SHP77 treated with DMSO at 0.1 percent for 48 hours (cell line): ENCODE data around the gene NRXN3.

ENCODE experiments used
- DNase-seq: peaks from one replicate; lab custom pipeline; 2025; lab: John Stamatoyannopoulos, UW

Gene NRXN3

GRCh38 chr14:79543348-79543747, 1373.2 kb downstream of the NRXN3 start:
- DNase-seq, result no peak

- DNase-seq, result no peak
Measured at GRCh38 chr14:79543967-79544697, 1374.0 kb downstream of the NRXN3 start.

DNA sequence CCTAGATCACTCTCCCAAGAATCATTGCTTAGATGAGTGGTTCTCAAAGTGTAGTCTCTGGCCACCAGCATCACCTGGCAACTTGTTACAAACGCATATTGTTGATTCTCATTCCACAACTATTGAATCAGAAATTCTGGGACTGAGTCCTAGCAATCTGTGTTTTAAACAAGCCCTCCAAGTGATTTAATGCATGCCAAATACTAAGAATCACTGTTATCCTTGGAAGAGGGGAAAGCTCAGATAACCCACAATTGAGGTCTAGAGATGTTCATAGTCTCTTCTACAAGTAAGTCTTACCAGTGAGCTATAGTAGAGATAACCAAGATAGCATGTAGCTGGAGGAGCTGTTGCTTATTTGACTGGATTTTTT, 1374.5 kb downstream of the NRXN3 start:
- no peak for DNase-seq

- no peak for DNase-seq
Measured at GRCh38 chr14:79548836-79549235, 1378.7 kb downstream of the NRXN3 start.

GRCh38 chr14:79549515-79549914, 1379.3 kb downstream of the NRXN3 start:
- no peak for DNase-seq

DNA sequence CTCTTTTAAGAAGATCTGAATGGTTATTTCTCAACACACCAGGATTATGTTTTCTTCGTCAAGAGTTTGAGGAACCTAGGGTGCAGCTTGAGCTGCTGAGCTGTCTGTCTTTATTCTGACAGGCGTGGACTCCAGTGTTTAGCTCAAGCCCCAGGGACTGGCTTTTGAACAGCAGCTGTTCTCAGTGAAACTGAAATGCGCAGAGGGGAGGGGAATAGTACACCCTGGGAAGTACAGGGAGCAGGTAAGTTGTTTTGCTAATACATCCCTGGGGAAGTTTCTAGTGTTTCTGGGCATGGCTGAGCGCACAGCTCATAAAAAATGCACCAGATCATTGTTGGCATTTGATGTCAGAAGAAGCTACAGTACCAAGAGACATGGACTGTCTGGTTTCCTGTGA, 1381.3 kb downstream of the NRXN3 start:
- no peak for DNase-seq

DNA sequence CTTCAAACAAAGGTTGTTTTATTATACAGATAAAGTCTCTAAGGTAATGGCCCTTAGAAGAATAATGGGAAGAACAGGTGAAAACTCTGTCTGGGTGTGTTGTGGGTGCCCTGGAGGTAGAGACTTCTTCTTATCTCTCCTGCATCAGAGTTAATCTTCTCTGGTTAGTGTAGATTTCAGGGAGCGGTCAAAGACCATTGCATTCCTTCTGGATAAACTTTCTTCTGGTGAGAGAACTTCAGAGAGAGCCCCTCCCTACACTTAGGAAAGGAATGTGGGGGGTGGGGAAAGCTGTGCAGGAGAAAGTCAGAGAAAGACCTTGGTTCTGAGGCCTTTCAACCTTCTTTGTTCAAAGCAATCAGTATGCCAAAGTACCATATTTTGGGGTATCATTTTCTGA, 1382.6 kb downstream of the NRXN3 start:
- no peak for DNase-seq

GRCh38 chr14:79554816-79555215, 1384.6 kb downstream of the NRXN3 start:
- no peak for DNase-seq

GRCh38 chr14:79555429-79555828, 1385.3 kb downstream of the NRXN3 start:
- DNase-seq, result no peak

- no peak for DNase-seq
Measured at GRCh38 chr14:79557309-79557708, 1387.1 kb downstream of the NRXN3 start.

DNA sequence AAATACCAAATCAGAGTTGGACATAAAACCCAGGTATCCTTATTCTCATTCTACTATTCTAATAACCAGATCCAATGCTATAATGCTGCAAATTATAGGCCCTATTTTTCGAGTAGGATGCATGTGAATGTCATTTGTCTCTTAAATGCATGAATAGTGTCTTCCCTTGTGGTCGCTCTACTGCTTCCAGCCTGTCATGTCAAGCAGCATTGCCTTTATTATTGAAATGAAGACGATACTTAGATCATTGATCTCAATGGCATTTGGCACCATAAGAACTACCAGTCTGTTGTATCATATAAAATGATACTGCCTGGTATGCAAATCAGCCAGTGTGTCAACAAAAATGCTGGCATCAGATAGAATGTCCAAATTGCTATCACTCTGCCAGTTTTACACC, 1392.0 kb downstream of the NRXN3 start:
- DNase-seq, result no peak

DNA sequence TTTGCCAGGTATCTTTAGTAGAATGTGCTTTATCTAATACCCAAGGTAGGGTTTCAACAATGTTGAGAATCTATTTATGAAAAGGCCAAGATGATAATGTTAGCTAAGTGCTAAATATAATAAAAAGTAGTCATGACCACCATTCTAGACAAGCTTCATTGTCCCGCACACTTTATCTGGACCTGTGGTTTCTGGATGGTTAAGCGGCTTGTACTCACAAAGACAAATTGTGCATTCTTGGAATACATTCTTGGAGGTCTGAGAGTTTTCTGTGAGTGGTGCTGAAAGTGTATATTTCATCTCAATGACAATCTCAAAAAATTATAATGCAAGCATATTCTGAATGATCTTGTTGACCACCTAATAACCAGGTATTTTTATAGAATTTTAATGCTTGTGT, 1394.2 kb downstream of the NRXN3 start:
- no peak for DNase-seq

DNA sequence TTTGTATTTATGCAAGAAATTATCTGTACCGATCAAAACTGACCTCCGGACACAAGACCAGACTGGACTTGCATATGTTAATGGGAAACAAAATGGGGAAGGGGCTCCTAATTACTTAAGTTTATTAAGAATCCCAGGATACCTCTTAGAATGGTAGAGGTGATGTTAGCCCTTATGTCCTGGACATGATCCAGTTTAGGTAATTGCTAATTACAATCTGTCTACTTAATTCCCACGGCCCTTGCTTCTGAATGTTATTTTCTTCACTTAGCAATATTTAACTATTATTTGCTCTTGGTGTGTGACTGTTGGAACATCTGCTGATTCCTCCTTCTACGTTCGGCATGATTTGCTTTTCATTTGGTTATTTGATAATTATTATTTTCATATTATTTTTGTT, 1397.1 kb downstream of the NRXN3 start:
- DNase-seq, result no peak

GRCh38 chr14:79568594-79568993, 1398.4 kb downstream of the NRXN3 start:
- no peak for DNase-seq

DNA sequence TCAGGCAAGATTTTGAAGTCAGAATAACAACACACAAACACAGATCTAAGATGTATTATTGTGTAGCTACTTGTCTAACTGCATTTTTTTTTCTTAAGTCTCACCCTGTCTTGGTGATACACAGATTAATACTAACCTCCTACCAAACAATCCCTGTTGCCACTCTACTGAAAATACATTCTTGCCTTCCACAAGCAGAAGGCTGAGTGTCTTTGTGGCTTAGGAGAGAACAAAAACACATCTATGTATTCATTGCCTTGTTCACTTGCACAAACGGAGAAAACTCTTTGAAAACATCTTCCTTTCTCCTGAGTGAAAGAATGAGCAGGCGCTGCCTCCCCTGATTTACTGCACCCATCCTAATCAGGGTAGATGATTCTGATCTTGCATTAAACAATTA, 1398.9 kb downstream of the NRXN3 start:
- DNase-seq, result no peak

DNA sequence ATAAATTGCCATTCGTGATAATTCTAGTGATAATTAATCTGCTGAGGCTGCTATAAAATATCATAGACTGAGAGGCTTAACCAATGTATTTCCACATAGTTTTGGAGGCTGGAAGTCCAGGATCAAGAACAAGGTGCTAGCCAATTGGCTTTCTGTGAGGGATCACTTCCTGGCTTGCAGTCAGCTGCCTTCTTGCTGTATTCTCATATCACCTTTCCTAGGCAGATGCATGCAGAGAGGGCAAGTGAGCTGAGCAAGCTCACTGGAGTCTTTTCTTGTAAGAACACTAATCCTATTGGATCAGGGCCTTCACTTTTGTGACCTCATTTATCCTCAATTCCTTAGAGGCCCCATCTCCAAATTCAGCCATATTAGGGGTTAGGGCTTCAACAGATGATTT, 1400.5 kb downstream of the NRXN3 start:
- no peak for DNase-seq

GRCh38 chr14:79571366-79571765, 1401.2 kb downstream of the NRXN3 start:
- DNase-seq, result no peak

GRCh38 chr14:79573486-79573885, 1403.3 kb downstream of the NRXN3 start:
- DNase-seq, result no peak

DNA sequence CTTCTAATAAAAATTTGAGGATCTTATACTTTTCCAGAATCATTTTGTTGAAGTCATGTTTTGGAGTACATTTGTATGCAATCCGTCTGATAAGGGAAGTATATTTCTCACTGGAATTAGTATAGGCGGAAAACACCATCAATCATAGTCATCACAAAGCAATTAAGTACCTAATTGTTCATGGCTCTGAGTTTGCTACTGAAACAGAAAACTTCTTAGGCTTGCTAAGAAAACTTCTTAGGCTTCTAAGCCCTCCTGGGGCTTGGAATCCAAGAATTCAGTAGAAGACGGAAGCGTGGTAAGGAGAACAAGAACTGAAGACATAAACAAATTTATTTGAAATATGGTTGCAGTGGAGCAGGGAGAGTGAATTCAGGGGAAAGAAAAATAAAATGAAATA, 1404.9 kb downstream of the NRXN3 start:
- no peak for DNase-seq

- DNase-seq, result no peak
Measured at GRCh38 chr14:79576424-79576823, 1406.3 kb downstream of the NRXN3 start.

- no peak for DNase-seq
Measured at GRCh38 chr14:79578470-79578869, 1408.3 kb downstream of the NRXN3 start.

DNA sequence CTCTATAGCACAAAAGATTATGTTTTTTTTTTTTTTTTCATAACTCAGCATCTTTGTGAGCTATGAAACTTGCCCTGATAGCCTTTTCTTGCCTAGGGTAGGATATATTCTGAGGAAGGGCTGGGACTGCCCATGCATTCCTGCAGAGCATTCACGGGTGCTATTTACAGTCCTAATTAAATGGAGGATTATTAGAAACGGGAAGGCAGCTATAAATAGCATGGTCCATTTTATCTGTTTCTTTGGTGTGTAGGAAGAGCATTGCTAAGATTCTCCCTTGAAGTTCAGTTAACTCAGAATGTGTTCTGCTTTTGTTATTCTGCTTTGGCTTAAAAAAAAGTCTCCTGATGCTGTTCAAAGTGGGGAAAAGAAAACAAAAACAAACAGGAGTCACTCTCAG, 1410.2 kb downstream of the NRXN3 start:
- DNase-seq, result no peak

- DNase-seq, result no peak
Measured at GRCh38 chr14:79580906-79581305, 1410.7 kb downstream of the NRXN3 start.

- DNase-seq, result no peak
Measured at GRCh38 chr14:79581912-79582576, 1411.9 kb downstream of the NRXN3 start.
